Mesothelial cell of epicardium (in vitro differentiated cells): Measurements from ENCODE around the gene ZRANB1. TPM values are rescaled to one million over a fixed set of nuclear protein-coding genes. Genes with fewer than 3 reads are reported as not detected.

ENCODE experiments used
- DNase-seq, 2 experiments: peaks; one replicate each; pipeline ENCODE4 v3.0.0; 2021; ENCODE audit warnings: low spot score in 2 of 2; ENCODE audit not compliant: unreplicated experiment in 2 of 2
- H3K27ac Mint-ChIP-seq: 2 replicates; pipeline ENCODE4 v1.8.0; 2021; ENCODE audit warnings: mixed read lengths
- H3K27me3 Mint-ChIP-seq: 2 replicates; pipeline ENCODE4 v1.8.0; 2021; ENCODE audit warnings: low read depth, mixed read lengths
- H3K36me3 Mint-ChIP-seq: 2 replicates; pipeline ENCODE4 v1.8.0; 2021; ENCODE audit warnings: mixed read lengths
- H3K4me1 Mint-ChIP-seq: 2 replicates; pipeline ENCODE4 v1.8.0; 2021; ENCODE audit warnings: mixed read lengths
- H3K4me3 Mint-ChIP-seq: 2 replicates; pipeline ENCODE4 v1.8.0; 2021; ENCODE audit warnings: mild to moderate bottlenecking, moderate library complexity, mixed read lengths
- H3K9me3 Mint-ChIP-seq: 2 replicates; pipeline ENCODE4 v1.8.0; 2021; ENCODE audit warnings: mixed read lengths
- CTCF ChIP-seq: fragments of 200-600 bp; sonication (generic); IDR thresholded peaks from one replicate; pipeline ENCODE4 v1.5.0; 2021; ENCODE audit warnings: antibody characterized with exemption; ENCODE audit not compliant: unreplicated experiment
- total RNA-seq: library from RNA; stranded (reverse); gene quantifications from 3 replicates; pipeline ENCODE4 v1.2.1, GENCODE V29; 2021

Gene ZRANB1
- total RNA-seq, 1 donor from 2014 or later: 30.8 TPM

GRCh38 chr10:125014086-125014830 is 72.3 kb downstream of the ZRANB1 start:
- Mint-ChIP-seq H3K9me3 (peaks cover under 1% of the 10 kb centered on the region), H3K4me3 (no peak overlapping the region), H3K27me3 (no peaks in the 10 kb centered on the region), H3K36me3 (peaks cover 24% of the 10 kb centered on the region), H3K4me1 (peaks cover 2% of the 10 kb centered on the region), H3K27ac (no peak overlapping the region)
- DNase-seq: no peak
- no peak for TF ChIP-seq CTCF

- no peak for TF ChIP-seq CTCF
- Mint-ChIP-seq H3K4me3 (no peak overlapping the region), H3K27me3 (no peaks in the 10 kb centered on the region), H3K36me3 (peaks cover 30% of the 10 kb centered on the region), H3K4me1 (no peaks in the 10 kb centered on the region), H3K27ac (no peak overlapping the region), H3K9me3 (peaks cover 6% of the 10 kb centered on the region)
- DNase-seq: no peak
Measured at GRCh38 chr10:125014836-125015355, 73.0 kb downstream of the ZRANB1 start.

- Mint-ChIP-seq H3K4me3 (no peak overlapping the region), H3K36me3 (peaks cover 32% of the 10 kb centered on the region), H3K9me3 (peaks cover 6% of the 10 kb centered on the region), H3K27me3 (no peaks in the 10 kb centered on the region), H3K27ac (peak overlapping the region; percentile 72), H3K4me1 (no peaks in the 10 kb centered on the region)
- no peak for DNase-seq
- no peak for TF ChIP-seq CTCF
Measured at GRCh38 chr10:125015356-125015944, 73.5 kb downstream of the ZRANB1 start.

GRCh38 chr10:125016123-125016522 is 74.2 kb downstream of the ZRANB1 start:
- H3K9me3 Mint-ChIP-seq: peaks cover 6% of the 10 kb centered on the region
- no peak for DNase-seq
- no peak overlapping the region for H3K4me3 Mint-ChIP-seq
- no peaks in the 10 kb centered on the region for H3K4me1 Mint-ChIP-seq
- no peak overlapping the region for H3K27ac Mint-ChIP-seq
- peaks cover 37% of the 10 kb centered on the region for H3K36me3 Mint-ChIP-seq
- no peak for TF ChIP-seq CTCF
- H3K27me3 Mint-ChIP-seq: no peaks in the 10 kb centered on the region

- H3K9me3 Mint-ChIP-seq: peaks cover 11% of the 10 kb centered on the region
- peaks cover 43% of the 10 kb centered on the region for H3K36me3 Mint-ChIP-seq
- H3K27ac Mint-ChIP-seq: no peak overlapping the region
- no peak for TF ChIP-seq CTCF
- H3K4me1 Mint-ChIP-seq: no peaks in the 10 kb centered on the region
- no peak overlapping the region for H3K4me3 Mint-ChIP-seq
- no peaks in the 10 kb centered on the region for H3K27me3 Mint-ChIP-seq
- DNase-seq: no peak
Measured at GRCh38 chr10:125016611-125017202, 74.8 kb downstream of the ZRANB1 start.
